NCI-H2081 treated with DMSO at 0.1 percent for 48 hours (cell line): ENCODE results near the gene MGAT5.
A peak's percentile ranks its signal among the peaks of the same experiment; 100 is the strongest.

Experiments
- DNase-seq: peaks from one replicate; lab custom pipeline; 2025; lab: John Stamatoyannopoulos, UW

The MGAT5 gene

GRCh38 chr2:134231965-134232340 lies 21.9 kb upstream of the MGAT5 start:
- no peak for DNase-seq

- no peak for DNase-seq
Measured at GRCh38 chr2:134232461-134232860, 21.4 kb upstream of the MGAT5 start.

- no peak for DNase-seq
Measured at GRCh38 chr2:134232868-134233727, 20.8 kb upstream of the MGAT5 start.

- no peak for DNase-seq
Measured at GRCh38 chr2:134233728-134234136, 20.1 kb upstream of the MGAT5 start.

GRCh38 chr2:134234535-134234934 lies 19.3 kb upstream of the MGAT5 start:
- no peak for DNase-seq

- no peak for DNase-seq
Measured at GRCh38 chr2:134235510-134236144, 18.2 kb upstream of the MGAT5 start.

GRCh38 chr2:134238371-134238770 lies 15.5 kb upstream of the MGAT5 start:
- no peak for DNase-seq

GRCh38 chr2:134240061-134240460 lies 13.8 kb upstream of the MGAT5 start:
- DNase-seq = no peak

GRCh38 chr2:134241911-134242310 lies 12.0 kb upstream of the MGAT5 start:
- no peak for DNase-seq

GRCh38 chr2:134243244-134243643 lies 10.6 kb upstream of the MGAT5 start:
- no peak for DNase-seq

- no peak for DNase-seq
Measured at GRCh38 chr2:134244086-134244485, 9.8 kb upstream of the MGAT5 start.

- no peak for DNase-seq
Measured at GRCh38 chr2:134244587-134244986, 9.3 kb upstream of the MGAT5 start.

- peak; percentile 27 for DNase-seq
Measured at GRCh38 chr2:134245340-134245984, 8.4 kb upstream of the MGAT5 start.

- no peak for DNase-seq
Measured at GRCh38 chr2:134246154-134246874, 7.6 kb upstream of the MGAT5 start.

- no peak for DNase-seq
Measured at GRCh38 chr2:134247679-134248078, 6.2 kb upstream of the MGAT5 start.

GRCh38 chr2:134248913-134249312 lies 5.0 kb upstream of the MGAT5 start:
- no peak for DNase-seq

GRCh38 chr2:134249755-134250154 lies 4.1 kb upstream of the MGAT5 start:
- DNase-seq = no peak

GRCh38 chr2:134250840-134251461 lies 2.9 kb upstream of the MGAT5 start:
- DNase-seq = no peak

- DNase-seq = no peak
Measured at GRCh38 chr2:134252092-134252750, 1.7 kb upstream of the MGAT5 start.

GRCh38 chr2:134253117-134253704 lies 661 bp upstream of the MGAT5 start:
- DNase-seq = no peak

GRCh38 chr2:134254824-134255223 lies 952 bp downstream of the MGAT5 start:
- DNase-seq = no peak
